K562 (cell line): ENCODE measurements around the gene SLC7A11. TPM values are rescaled to one million over a fixed set of nuclear protein-coding genes. Genes with fewer than 3 reads are reported as not detected.

Experiments used
- ATF7 ChIP-seq: fragments of 450-650 bp; IDR thresholded peaks from 2 replicates; pipeline ENCODE4 v1.7.1; 2014; ENCODE audit warnings: mild to moderate bottlenecking, moderate library complexity
- CHD1 ChIP-seq: fragments of 200-600 bp; sonication (generic); IDR thresholded peaks from one replicate; pipeline ENCODE4 v1.6.1; 2012; ENCODE audit warnings: mild to moderate bottlenecking, moderate library complexity, low read length, inconsistent platforms
- CUX1 ChIP-seq: fragments of 200-800 bp; sonication (Bioruptor generic); IDR thresholded peaks from 2 replicates; pipeline ENCODE4 v1.6.1; 2016; ENCODE audit warnings: missing genetic modification characterization, missing compliant biosample characterization
- ESRRA ChIP-seq: fragments of 450-650 bp; IDR thresholded peaks from 2 replicates; pipeline ENCODE4 v1.6.1; 2014; ENCODE audit warnings: low read depth, mild to moderate bottlenecking, moderate library complexity, borderline replicate concordance
- FOXK1 ChIP-seq: sonication (generic); formaldehyde crosslinking; IDR thresholded peaks from 2 replicates; pipeline ENCODE4 v1.8.0; 2022; ENCODE audit warnings: missing genetic modification reagents, mild to moderate bottlenecking, borderline replicate concordance
- FUS ChIP-seq: fragments of 200-400 bp; formaldehyde crosslinking; optimal IDR thresholded peaks from 2 replicates; pipeline ENCODE3; 2017; ENCODE audit warnings: low read depth, low read length
- GABPA ChIP-seq: fragments of 200-800 bp; sonication (Bioruptor generic); conservative IDR thresholded peaks from 2 replicates; pipeline ENCODE4 v1.6.1; 2016; ENCODE audit warnings: low read depth, missing genetic modification characterization, missing compliant biosample characterization
- NBN ChIP-seq: fragments of 450-650 bp; IDR thresholded peaks from 2 replicates; pipeline ENCODE4 v1.6.1; 2016; ENCODE audit warnings: low read depth, mild to moderate bottlenecking
- NEUROD1 ChIP-seq: fragments of 150-350 bp; IDR thresholded peaks from 2 replicates; pipeline ENCODE4 v1.6.1; 2014; ENCODE audit warnings: borderline replicate concordance, low read length, low read depth; ENCODE audit not compliant: partially characterized antibody
- NFATC3 ChIP-seq: fragments of 450-650 bp; IDR thresholded peaks from 2 replicates; pipeline ENCODE4 v1.6.1; 2017; ENCODE audit warnings: mild to moderate bottlenecking
- NFXL1 ChIP-seq: fragments of 450-650 bp; formaldehyde crosslinking; IDR thresholded peaks from 2 replicates; pipeline ENCODE4 v1.4.0; 2021; ENCODE audit warnings: mild to moderate bottlenecking
- POLR2G ChIP-seq: fragments of 200-400 bp; formaldehyde crosslinking; IDR thresholded peaks from 2 replicates; pipeline ENCODE4 v1.6.1; 2017; ENCODE audit warnings: low read depth, mild to moderate bottlenecking, antibody characterized with exemption, low read length, moderate library complexity
- PREB ChIP-seq: sonication (generic); formaldehyde crosslinking; IDR thresholded peaks from 2 replicates; pipeline ENCODE4 v1.8.1; 2023; ENCODE audit warnings: mild to moderate bottlenecking, missing genetic modification reagents
- SMAD3 ChIP-seq: fragments of 450-650 bp; formaldehyde crosslinking; conservative IDR thresholded peaks from 2 replicates; pipeline ENCODE4 v1.4.0; 2020; ENCODE audit warnings: mild to moderate bottlenecking
- SNAPC5 ChIP-seq: fragments of 250-450 bp; sonication (Bioruptor Pico); IDR thresholded peaks from 2 replicates; pipeline ENCODE4 v1.8.0; 2021; ENCODE audit warnings: moderate library complexity, mild to moderate bottlenecking, inconsistent platforms
- TAL1 ChIP-seq: fragments of 450-650 bp; IDR thresholded peaks from 2 replicates; pipeline ENCODE4 v1.6.1; 2016; ENCODE audit warnings: mild to moderate bottlenecking
- TCF15 ChIP-seq: fragments of 250-450 bp; sonication (Bioruptor Pico); IDR thresholded peaks from 2 replicates; pipeline ENCODE4 v1.8.0; 2022; ENCODE audit warnings: moderate library complexity, mild to moderate bottlenecking, inconsistent platforms
- polyA plus RNA-seq, 8 experiments: library from polyadenylated mRNA; depleted of rRNA in 4 of 8; stranded (reverse) in 5 of 8; unstranded in 3 of 8; fragments of >200 nt; fragmentation: Nextera tagmentation in 2 of 8; fragmentation: Illumina TruSeq in 1 of 8; extraction: Ambion mirVana in 2 of 8; extraction: Trizol in 1 of 8; gene quantifications; 2 replicates each; pipeline versions ENCODE4 v1.2.1 to v1.2.3, GENCODE V29; 2011 to 2014; ENCODE audit warnings: inconsistent platforms in 1 of 8, missing spikeins in 1 of 8
- total RNA-seq, 7 experiments: library from RNA; depleted of rRNA in 6 of 7; stranded (reverse); fragments of >200 nt in 6 of 7; fragmentation: Illumina TruSeq in 2 of 7; extraction: Trizol in 2 of 7; gene quantifications; 2 replicates each; pipeline versions ENCODE4 v1.2.1 to v1.2.3, GENCODE V29; 2011 to 2021; ENCODE audit warnings: low replicate concordance in 1 of 7
- TF ChIP-seq, protein P1 (sequence below): sonication (generic); formaldehyde crosslinking; IDR thresholded peaks from 2 replicates; pipeline ENCODE4 v1.8.0; 2023; ENCODE audit warnings: mild to moderate bottlenecking, missing genetic modification reagents
- TF ChIP-seq, protein P2 (sequence below): fragments of 450-650 bp; IDR thresholded peaks from 2 replicates; pipeline ENCODE4 v1.6.1; 2016; ENCODE audit warnings: missing biosample characterization, missing genetic modification characterization

Gene SLC7A11
- total and polyA plus RNA-seq, 9 of the 15 experiments (the other 6 are each of a cell fraction or from before 2014, with no cell fraction given) = 4.5 to 26.1 (median 13.5) TPM

DNA sequence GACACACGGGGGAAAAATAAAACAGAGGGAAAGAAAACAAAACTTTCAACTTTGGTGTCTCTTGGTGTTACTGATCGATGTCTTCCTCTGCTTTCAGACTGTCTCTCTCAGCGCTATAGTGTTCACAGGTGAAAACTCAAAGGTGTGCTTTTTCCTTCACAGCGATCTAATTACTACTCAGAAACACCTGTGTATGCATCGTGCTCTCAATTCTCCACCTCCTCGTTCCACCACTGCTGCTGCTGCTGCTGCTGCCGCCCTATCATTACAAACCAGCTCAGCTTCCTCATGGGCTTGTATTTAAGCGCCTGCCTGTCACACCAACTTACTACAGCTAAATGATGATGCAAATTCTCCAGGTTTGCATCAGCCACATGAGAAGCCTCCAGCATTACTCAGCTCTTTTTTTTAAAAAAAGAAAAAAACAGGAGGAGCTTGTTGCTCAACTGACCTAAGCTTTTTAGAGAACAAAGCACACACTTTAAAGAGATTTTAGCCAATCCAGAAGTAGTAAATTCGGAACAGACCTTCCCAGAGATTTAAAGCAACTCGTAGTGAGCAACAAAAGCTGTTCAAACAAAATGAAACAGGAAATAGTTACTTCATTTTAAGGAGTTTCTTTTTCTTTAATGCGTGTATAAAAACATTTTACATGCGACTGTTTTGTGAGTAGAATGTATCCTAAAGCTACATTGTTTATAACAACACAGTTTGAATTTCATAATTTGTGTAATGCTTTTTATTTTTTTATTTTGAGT lies at the start of gene SLC7A11 (continued):
- TF ChIP-seq PREB (no peak), NBN (peak; percentile 92), FOXK1 (no peak), TCF15 (CRISPR knock-in tag) (no peak), CUX1 (0 out of 2 replicates have a peak, but pooled peaks have one; percentile 12), FUS (no peak), TAL1 (peak; percentile 39), NEUROD1 (peak; percentile 76), SNAPC5 (CRISPR knock-in tag) (no peak), ESRRA (no peak), POLR2G (peak; percentile 73), NFATC3 (no peak; the same call in 1 of the 2 replicates), ATF7 (peak; percentile 98), NFXL1 (CRISPR knock-in tag) (0 out of 2 replicates have a peak, but pooled peaks have one; percentile 17), SMAD3 (no peak), CHD1 (no peak), GABPA (tag) (peak; percentile 52; the same call in 1 of the 2 replicates)
- TF ChIP-seq, protein P1, sequence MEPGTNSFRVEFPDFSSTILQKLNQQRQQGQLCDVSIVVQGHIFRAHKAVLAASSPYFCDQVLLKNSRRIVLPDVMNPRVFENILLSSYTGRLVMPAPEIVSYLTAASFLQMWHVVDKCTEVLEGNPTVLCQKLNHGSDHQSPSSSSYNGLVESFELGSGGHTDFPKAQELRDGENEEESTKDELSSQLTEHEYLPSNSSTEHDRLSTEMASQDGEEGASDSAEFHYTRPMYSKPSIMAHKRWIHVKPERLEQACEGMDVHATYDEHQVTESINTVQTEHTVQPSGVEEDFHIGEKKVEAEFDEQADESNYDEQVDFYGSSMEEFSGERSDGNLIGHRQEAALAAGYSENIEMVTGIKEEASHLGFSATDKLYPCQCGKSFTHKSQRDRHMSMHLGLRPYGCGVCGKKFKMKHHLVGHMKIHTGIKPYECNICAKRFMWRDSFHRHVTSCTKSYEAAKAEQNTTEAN (CRISPR knock-in tag) = no peak
- TF ChIP-seq, protein P2, sequence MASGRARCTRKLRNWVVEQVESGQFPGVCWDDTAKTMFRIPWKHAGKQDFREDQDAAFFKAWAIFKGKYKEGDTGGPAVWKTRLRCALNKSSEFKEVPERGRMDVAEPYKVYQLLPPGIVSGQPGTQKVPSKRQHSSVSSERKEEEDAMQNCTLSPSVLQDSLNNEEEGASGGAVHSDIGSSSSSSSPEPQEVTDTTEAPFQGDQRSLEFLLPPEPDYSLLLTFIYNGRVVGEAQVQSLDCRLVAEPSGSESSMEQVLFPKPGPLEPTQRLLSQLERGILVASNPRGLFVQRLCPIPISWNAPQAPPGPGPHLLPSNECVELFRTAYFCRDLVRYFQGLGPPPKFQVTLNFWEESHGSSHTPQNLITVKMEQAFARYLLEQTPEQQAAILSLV (tag) = peak; percentile 92
